Measurements from ENCODE around the gene TXNDC2.

Gene TXNDC2

DNA sequence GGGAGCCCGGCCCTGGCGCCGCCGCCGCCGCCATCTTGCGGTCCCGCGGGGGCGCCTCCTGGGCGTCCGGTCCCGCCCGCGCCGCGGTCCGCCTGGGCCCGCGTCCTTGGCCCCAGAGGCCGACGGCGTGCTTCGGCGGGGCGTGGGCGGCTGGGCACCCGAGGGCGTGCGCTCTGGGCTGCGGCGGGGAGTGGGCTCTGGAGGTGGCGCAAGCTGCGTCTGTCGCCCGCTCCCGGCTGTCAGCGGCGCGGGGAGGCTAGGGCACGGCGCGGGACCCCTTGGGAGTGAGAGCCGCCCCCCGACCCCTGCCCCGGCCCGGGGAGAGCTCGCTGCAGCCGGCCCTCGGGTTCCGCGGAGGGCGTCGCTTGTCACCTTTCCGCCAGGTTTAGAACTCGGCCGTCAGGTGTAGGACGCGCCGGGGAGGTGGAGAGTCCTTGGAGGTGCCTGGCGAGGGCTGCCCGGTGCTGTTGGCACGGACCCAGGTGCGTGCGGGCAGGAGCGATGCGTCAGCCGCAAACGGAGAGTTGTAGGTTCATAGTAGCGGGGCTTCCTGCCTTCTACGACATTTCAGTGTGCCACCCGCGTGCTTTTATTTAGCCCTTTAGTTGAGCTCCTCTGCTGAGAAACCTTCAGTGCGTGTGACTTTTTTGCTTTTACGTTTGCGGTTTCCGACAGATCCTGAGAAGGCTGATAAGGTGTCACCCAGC lies 29.0 kb downstream of the TXNDC2 start:
- no peak for FAIRE-seq

DNA sequence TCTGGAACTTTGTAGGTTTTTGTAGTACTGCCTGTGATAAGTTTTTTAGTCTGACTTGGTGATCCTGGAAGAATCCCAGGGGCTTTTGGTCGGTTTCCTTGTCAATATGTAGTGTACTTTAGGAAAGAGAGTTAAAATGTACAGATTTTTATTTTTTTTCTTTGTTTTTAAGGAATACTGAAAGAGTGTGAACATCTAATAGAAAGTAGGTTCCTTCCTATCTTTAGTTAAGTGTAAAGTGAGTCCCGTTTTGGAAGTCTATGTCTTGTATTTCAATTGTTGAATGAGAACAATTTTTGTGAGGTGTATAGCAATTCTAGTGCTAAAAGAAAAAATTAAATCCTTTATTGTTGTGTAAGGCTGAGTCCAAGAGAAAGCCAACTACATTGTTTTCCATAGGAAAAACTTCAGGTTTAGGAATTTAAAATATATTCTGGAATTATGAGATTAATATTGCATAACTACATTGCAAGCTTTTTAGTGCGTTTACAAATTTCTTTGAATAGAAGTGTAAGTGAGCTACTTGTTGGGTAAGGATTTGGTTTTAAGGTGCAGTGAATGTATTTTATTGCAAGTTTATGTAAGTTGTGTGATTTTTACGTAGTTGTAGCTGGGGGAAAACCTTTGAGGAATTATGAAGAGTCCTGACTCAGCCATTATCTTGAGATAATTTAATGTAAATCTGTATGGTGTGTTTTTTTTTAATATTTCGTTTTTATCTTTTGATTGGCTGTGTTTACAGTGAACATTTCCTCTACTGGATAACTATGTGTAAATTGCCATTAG lies 29.7 kb downstream of the TXNDC2 start:
- FAIRE-seq, result no peak

DNA sequence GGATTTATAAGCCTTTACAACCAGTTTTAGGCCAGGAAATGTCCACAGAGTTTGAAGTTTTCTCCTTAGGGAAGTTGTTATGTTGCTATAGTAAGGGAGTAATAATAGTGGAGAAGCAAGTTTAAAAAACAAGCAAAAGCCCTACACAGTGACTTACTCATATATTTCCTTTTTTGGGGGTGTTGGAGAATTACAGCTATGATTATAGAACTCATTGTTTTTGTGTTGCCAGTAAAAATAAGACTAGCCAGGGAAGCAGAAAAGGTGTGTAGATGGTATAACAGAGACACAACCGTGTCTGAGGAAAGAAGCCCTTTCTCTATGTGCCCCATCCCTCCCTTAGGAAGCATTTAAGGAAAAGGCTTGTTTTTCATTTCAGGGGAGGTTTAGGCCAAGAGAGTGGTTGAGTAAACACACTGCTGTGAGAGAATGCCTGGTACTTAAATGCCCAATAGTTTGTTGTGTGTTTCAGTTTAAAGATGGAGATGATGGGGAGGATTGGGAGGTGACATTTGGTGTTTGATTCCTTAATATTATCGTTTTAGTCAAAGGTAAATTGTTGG lies 30.4 kb downstream of the TXNDC2 start:
- no peak for FAIRE-seq

DNA sequence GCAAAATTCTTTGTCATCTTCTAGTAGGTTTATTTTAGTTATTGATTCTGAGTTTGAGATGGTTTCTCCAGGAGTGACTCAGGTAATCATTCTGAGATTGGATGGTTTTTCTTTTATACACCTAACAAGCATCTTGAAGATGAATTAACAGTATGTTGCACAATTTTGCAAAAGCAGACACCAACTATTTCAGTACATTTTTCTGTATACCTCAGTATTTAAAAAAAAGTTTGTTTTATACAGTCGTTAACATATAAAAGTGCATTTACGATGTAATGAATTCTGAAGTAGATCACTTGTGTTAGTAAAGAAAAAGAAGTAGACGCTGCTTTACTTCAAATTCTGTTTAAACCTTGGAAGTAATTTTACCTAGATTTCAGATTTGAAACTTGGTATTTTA lies 31.0 kb downstream of the TXNDC2 start:
- FAIRE-seq, result no peak

DNA sequence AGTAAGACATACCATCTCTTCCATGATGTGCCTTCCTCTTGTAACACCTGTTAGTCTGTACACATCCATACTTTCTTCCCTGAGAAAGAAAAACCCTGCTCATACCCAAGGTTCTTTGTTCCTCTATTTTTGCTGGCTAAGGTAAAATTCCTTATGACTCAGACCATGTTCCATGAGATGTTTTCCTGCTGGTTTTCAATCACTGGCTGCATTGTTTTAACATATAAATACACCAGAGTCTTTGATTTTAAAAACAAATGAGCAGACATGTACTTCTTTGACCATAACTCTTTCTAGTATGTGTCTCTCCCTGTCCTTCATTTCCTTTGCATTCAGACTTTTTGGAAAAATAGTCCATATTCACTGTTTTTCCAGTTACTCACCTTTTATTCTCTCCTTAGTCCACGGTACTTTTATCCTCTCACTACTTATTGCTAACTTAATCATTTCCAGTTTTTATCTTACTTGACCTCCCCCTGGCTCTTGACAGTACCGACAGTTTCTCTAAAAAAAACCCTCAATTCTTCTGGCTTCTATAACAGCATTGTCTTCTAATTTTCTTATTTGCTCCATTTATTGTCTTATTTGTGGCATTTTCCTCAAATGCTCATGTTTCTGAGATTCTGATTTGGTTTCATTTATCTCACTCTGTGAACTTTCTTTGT lies 32.4 kb downstream of the TXNDC2 start:
- no peak for FAIRE-seq

DNA sequence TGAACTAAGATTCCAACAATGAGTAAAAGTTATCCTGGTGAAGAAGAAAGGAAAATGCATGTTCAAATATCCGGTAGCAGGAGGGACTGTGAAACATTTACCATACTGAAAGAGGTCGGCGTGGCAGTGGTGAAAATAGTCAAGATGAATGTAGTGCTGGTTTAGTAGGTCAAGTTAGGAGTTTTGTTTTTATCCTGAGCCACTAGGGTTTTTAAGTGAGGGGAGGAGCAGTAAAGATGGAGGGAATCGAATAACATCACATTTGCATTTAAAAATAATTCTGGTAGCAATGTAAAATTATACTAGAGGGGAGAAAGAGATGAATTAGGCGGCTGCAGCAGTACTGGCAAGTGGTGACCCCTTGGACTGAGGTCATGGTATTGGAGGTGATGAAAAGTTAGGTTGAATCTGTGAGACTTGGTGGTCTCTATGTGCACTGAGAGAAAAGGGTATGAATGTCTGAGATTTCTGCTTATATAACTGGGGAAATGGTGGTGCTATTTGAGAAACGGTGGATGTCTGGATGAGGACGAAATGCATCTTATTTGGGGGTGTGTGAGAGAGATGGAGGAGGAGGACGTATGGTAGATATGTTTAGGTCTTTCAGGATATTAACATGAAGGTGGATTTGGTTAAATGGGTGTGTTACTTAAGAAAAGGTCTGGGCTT lies 33.9 kb downstream of the TXNDC2 start:
- no peak for FAIRE-seq

DNA sequence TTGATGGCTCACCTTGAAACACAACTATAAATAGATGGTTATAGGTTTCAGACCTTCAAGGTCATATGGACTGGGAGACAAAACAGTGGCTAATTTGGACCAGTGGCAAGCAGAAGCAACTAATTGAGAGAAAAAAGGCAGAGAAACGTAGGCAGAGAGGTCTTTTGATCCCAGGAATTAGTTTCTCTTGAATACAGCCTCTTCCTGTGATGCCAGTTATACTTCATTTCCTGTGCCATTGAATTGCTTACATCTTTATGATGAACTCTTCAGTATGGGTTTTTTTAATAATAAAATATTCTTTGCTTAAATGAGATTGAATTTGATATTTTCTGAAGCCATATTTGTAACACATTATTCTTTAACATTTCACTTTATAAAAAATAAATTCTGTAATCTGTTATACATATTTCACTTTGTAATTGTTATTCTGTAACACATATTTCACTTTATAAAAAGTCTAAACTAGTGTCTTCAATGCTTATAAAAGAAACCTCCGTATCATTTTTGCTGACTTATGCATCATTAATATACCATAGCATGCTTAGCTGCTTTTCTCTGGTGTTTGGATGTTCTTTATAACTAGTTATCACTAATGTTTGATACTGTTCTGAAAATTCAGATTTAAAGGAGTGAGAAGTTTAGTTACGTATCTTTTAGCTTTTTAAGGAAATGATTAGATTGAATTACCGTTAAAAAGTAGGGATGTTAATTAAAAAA lies 37.0 kb downstream of the TXNDC2 start:
- no peak for FAIRE-seq

DNA sequence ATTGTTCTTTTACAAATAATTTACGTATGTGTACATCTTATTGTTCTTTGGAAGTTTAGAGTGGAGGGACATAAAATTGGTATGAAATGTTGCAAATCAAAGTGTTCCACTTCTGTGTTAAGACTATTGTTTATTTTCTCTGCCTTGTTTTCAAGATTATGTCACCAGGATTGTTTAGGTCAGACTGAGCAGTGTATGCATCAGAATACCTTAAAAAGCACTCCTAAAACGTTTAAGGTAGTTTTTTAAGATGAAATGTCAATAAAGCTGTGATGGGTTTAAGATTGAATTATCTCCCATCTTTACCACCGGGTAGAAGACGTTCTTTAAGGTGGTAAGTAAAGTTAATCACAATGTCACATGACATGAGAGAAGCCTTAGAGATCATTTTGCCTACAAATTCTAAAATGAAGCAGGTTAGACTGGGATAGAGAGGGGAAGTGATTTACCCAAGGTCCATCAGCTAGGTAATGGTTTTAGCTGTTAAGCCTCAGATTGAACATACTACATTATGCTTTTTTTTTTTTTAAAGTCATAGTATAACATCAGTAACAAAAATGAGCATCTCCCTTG lies 38.7 kb downstream of the TXNDC2 start:
- no peak for FAIRE-seq

DNA sequence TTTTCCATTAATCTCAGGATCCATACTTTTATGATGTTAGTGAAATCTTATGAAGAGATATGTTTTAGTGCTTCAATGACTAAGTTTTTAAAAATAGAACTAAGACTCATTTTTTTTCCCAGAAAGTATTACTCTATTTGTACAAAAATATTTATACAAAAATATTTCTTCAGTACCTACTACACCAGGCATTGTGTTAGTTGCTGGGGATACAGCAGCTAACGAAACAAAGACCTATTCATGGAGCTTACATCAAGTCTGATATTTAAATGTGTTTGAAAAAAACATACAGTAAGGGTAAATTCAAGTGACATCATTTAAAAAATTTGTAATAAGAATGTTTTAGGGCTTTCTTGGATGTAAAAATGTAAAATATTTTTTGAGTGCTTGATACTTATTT lies 39.6 kb downstream of the TXNDC2 start:
- FAIRE-seq, result no peak

DNA sequence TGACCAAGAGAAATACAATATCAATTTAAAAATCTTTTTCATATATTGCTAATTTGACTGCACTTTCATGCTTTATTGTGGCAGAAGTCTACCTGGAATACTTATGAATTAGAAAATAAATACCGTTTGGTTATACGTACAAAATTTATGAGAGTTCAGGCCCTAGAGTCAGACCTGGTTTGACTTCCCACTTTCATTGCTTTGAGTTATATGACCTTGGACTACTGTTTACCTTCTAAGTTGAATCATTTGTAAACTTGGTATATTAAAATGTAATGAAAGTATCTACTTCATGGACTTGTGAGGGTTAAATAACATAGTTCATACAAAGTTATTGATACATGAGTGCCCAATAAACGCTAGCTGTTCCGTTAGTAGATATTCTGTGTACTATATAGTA lies 40.0 kb downstream of the TXNDC2 start:
- FAIRE-seq, result no peak

DNA sequence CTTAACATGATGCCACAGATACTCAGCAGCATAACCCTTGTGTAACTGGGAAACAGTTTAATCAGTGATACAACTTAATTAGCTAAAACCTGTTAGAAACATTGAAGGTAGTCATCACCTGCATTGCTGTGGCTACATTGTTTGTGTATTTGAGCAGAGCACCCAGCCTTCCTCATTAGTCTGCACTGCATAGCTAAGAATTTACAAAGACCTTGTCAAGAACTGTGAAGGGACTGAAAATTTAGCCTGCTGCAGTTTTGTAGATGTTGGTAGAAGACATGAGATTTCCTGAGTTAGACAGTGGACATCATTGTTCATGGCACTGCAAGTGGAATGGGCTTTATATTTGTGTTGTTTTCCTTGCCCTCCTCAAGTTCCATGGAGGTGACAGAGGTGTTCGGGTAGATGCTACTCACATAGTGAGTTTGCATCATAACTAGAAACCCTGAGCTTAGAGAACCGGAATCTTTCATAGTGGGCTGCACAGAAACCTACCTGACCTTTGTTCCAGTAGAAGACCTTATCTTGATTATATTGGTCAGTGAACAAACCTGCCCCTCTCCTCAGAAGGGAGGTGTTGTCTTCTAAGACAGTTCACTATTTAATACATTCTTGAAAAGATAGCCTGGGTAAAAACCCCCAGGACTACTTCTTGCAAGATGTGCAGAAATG lies 40.6 kb downstream of the TXNDC2 start:
- no peak for FAIRE-seq

DNA sequence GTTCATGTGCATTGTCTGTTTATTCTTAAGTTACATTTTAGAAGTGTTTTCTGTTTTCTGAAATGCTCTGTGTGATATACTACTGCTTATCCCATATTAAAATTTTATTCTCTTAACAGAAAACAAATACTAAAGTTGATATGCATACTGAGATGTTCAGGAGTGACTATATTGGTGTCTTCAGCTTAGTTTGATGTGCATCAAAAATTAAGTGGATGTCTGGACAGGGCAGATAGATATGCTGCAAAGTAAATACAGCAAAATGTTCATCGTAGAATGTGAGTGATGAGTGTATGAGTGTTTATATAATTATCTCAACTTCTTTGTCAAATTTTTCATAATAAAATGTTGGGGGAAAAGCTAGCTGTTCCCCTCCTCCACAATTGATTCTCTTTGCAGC lies 41.2 kb downstream of the TXNDC2 start:
- no peak for FAIRE-seq

DNA sequence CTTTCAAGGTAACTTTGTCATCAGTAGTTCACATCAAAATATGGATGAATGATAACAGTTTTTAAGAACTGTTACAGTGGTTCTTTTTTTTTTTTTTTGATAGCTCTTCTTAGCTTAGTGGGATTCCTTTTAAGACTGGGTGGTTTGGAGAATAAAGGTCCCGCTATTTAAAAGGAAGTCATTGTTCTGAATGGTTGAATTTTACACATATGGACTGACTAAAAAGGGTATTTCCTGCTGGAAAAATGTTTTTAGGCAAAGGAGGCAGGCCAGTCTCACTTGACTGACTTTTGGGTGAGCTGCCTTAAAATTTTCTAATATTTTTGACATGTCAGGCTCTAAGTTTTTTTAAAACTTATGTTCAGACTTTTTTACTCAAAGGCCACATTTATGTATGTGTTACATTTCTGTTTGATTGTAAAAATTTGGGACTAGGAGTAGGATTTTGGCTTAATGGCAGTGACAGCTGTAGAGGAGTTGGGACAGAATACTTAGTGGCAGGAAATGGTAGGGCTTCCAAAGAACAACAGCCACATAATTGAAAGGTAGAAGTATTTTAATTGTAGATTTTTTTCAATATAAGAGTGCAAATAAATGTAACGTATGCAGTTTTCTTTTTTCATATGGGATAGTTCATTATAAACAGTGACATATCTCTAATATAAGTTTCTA lies 41.8 kb downstream of the TXNDC2 start:
- FAIRE-seq, result no peak

DNA sequence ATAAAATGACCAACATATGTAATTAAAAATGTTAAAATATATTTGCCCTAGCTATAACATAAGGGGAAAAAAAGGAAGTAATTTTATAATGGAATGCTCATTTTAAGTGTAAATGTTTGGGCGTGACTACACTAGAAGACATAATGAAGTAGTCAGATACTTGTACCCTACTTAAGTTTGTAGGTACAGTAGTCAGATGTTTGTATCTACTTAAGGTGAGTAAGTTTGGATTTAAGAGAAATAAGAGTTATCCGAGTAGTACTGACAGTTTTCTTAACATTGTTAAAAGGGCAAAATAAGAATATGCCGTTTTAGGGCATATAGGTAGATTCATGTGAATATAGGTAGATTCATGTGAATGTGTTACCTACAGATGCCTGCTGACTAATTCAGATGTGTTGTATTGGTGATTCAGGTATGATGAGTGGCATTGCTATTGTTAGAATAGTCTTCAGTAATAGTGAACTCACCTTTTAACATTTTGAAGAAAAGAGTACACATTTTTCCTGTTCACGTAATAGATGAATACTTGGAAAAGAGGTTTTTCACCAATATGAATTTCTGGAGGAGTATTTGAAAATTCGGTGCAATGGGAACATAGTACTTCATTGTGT lies 43.0 kb downstream of the TXNDC2 start:
- FAIRE-seq, result no peak

DNA sequence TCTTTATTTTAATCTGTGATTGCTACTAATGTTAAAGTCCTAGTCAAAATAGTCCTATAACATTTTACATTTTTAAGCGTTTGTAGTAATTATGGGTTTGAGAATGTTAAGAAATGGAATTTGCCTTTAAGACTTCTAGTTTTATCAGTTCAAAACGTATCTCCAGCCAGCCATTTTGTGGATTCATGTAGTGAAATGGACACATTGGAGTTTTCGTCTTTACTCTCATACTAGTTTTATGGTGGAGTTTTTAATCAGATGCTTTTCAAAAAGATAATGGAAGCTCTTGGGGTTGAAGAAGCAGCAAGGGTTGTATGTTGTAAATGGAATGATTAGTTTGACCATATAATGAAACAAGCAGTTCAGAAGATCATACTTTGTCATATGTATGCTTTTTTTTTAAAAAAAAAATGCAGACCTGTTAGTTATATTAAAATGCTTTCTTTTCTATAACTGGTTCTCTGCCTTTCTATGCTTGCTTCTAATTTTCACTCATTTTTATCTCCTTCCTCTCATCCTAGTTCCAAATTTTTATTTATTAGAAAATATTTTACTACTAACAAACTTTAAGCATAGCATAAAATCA lies 44.6 kb downstream of the TXNDC2 start:
- FAIRE-seq, result no peak

DNA sequence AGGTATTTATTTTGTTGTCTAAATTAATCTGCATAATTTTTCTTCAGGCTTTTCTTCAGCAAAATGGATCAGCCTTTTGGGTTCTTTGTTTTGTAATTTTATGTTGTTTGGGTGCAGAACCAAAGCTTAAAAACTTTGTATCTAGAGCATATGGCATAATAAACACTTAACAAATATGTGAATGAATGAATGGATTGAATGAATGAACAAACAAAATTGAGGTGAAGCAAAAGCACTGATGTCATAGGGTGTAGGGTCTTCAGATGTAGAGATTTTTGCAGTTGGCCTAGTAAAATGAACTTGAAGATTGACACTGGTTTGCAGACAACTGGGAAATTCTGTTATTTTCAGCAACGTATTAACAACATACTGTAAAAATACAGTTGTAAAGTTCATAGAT lies 45.4 kb downstream of the TXNDC2 start:
- FAIRE-seq, result no peak

DNA sequence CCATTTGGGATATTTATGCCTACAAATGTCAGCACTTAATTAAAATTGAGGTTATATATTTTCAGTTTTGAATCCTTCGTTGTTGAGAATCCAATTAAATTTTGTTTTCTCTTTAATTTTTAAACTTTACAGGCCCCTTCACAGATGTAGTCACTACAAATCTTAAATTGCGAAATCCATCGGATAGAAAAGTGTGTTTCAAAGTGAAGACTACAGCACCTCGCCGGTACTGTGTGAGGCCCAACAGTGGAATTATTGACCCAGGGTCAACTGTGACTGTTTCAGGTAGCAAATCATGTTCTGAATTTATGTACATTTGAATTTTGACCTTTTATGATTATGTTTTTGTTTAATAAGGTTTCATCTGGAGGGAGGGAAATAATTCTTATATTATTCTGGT lies 45.9 kb downstream of the TXNDC2 start:
- FAIRE-seq, result no peak

DNA sequence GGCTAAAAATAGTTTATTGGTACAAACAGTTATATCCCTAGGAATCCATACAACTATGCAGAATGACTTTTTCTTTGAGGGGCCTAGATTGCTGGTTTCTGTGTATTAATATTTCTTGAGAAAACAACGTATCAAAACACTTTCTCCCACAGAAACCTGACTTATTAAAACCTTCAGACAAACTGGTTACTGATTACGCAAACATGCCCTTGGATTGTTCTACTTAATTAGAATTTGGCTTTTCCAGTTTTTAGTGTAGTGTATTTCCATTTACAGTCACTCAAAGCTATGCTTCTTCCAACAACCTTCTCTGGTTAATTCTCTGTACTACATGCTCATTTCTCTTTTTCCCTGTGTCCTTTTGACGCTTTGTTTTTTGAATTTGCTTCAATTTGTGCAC lies 48.1 kb downstream of the TXNDC2 start:
- FAIRE-seq, result no peak

DNA sequence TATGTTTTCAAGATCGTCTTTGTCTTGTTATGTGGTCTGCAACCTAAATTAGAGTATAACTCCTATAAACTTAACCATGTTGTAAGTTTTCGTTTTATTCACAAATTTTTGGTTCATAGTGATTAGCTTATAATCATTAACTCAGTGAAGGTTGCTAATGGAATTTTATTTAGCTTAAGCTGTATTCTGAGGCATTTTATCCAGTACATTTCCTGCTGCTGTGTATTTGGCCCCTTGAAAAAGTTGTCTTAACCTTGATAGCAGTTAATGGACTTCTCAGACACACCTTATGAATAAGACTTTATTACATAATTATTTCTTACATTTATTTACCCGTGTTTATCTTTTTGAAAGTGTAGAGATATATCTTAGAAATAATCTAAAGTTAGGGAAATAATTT lies 48.5 kb downstream of the TXNDC2 start:
- no peak for FAIRE-seq

Data from TTC549 (cell line).